Ovary (tissue), 9 donors: ENCODE results near the gene BMP8A. TPM values are rescaled to one million over a fixed set of nuclear protein-coding genes. Genes with fewer than 3 reads are reported as not detected.
"Not testable (repeated sequence)": the region's sequence is repeated elsewhere in the genome, so short reads cannot be mapped to it uniquely, and the experiment has no call there.

ENCODE experiments used
- DNase-seq, 5 donors: peaks; one replicate each; pipeline ENCODE4 v3.0.0-alpha.2; 2019 to 2020
- H3K27ac ChIP-seq, 2 donors: fragments of 200-600 bp; one replicate each; pipeline versions ENCODE4 v1.5.1 to v1.8.0; 2019 to 2022
- H3K27me3 ChIP-seq: fragments of 200-600 bp; one replicate; pipeline ENCODE4 v1.8.0; 2022
- H3K36me3 ChIP-seq: fragments of 200-600 bp; sonication (generic); one replicate; pipeline ENCODE4 v1.5.1; 2019
- H3K4me1 ChIP-seq: one replicate; pipeline ENCODE4 v1.8.1; 2013; ENCODE audit warnings: mild to moderate bottlenecking, moderate library complexity; ENCODE audit not compliant: insufficient read depth
- H3K4me3 ChIP-seq: fragments of 200-600 bp; sonication (generic); one replicate; pipeline ENCODE4 v1.5.1; 2017
- H3K9me3 ChIP-seq, 2 donors: fragments of 200-600 bp in 1 of 2; sonication (generic) in 1 of 2; one replicate each; pipeline versions ENCODE4 v1.5.1 to v1.8.1; 2013 to 2019; ENCODE audit warnings: mild to moderate bottlenecking in 1 of 2, moderate library complexity in 1 of 2
- CTCF ChIP-seq, 3 donors: fragments of 450-650 bp in 2 of 3; fragments of 200-600 bp in 1 of 3; IDR thresholded peaks; one replicate each; pipeline versions ENCODE4 v1.5.1 to v1.8.0; 2016 to 2022; ENCODE audit warnings: antibody characterized with exemption in 3 of 3, mild to moderate bottlenecking in 1 of 3
- EP300 ChIP-seq: sonication (generic); formaldehyde crosslinking; IDR thresholded peaks from one replicate; pipeline ENCODE4 v1.6.1; 2017; ENCODE audit warnings: antibody characterized with exemption
- POLR2A ChIP-seq: fragments of 450-650 bp; IDR thresholded peaks from one replicate; pipeline ENCODE4 v1.6.1; 2017; ENCODE audit warnings: antibody characterized with exemption, mild to moderate bottlenecking, moderate library complexity
- WGBS, 3 donors: extraction: QIAGEN DNeasy Blood & Tissue Kit in 1 of 3; methylation state at CpG; one replicate each; pipeline versions ENCODE4 v1.1.5 to v1.1.7; 2013 to 2017; 5-methylcytosine and 5-hydroxymethylcytosine counted together
- intact Hi-C, 4 donors: fragments of 100-400 bp; cut with DNase I; formaldehyde crosslinking; loops; one replicate each; pipeline versions ENCODE4 v1.11.0 to v1.15.1; 2022 to 2023
- polyA plus RNA-seq, 2 donors: library from polyadenylated mRNA; stranded (reverse); fragments of 200-250 nt in 1 of 2; fragments of 350-450 nt in 1 of 2; fragmentation: Illumina TruSeq in 1 of 2; extraction: RNeasy Lipid Tissue Mini Kit (QIAGEN cat#74804) in 1 of 2; gene quantifications; one replicate each; pipeline ENCODE4 v1.2.3, GENCODE V29; 2013 to 2014
- total RNA-seq, 7 donors: library from RNA; depleted of rRNA in 2 of 7; stranded (reverse); fragments of >200 nt in 2 of 7; fragmentation: NEBNext Ultra II Directional in 3 of 7; extraction: Animal tissue kit (Norgen Biotek cat#: 25700) in 3 of 7; gene quantifications; one replicate each; pipeline versions ENCODE4 v1.1.0 to v1.2.4, GENCODE V29; 2016 to 2023
- donor health status: DM: no; HTN: no; CAD: no; lungs with moderate emphysema.
- donor health status: DM: no; HTN: no; CAD: no.
- donor health status: Bipolar disorder and iron deficiency.
- donor health status: DM: yes; HTN: yes; CAD: no.
- donor health status: DM: no; HTN: no; CAD: no.
- donor health status: DM: yes; HTN: yes; CAD: no.

Gene BMP8A
- total and polyA plus RNA-seq, 9 donors = 1.2 to 11.0 (median 5.6) TPM; not detected in 1

- TF ChIP-seq CTCF (IDR thresholded peaks at IDR 0.05) (no peak), EP300 (no peak), POLR2A (no peak)
- Histone ChIP-seq H3K9me3 (no peaks in the 10 kb centered on the region), H3K4me3 (no peak overlapping the region), H3K27ac (no peak overlapping the region), H3K36me3 (no peaks in the 10 kb centered on the region), H3K27me3 (no peaks in the 10 kb centered on the region), H3K4me1 (peaks cover 20% of the 10 kb centered on the region)
- intact Hi-C loops = no loop called here
- no peak for DNase-seq
- 95% methylated on average over 5 of the region's 5 CpGs for WGBS, 3 donors
Measured at GRCh38 chr1:39488012-39488545, 3.4 kb upstream of the BMP8A start.

GRCh38 chr1:39488793-39489566 is 2.5 kb upstream of the BMP8A start:
- Histone ChIP-seq H3K36me3 (no peaks in the 10 kb centered on the region), H3K9me3 (no peaks in the 10 kb centered on the region), H3K4me3 (no peak overlapping the region), H3K4me1 (peaks cover 20% of the 10 kb centered on the region), H3K27me3 (no peaks in the 10 kb centered on the region), H3K27ac (peak overlapping the region in 1 of 2 donors; percentile 48)
- intact Hi-C loops = no loop called here
- DNase-seq = no peak
- TF ChIP-seq EP300 (no peak), CTCF (IDR thresholded peaks at IDR 0.05) (no peak), POLR2A (no peak)
- 24 to 42% (median 34%) methylated on average over 7 of the region's 7 CpGs for WGBS, 3 donors

GRCh38 chr1:39489567-39490239 is 1.7 kb upstream of the BMP8A start:
- intact Hi-C loops = no loop called here
- Histone ChIP-seq H3K9me3 (no peaks in the 10 kb centered on the region), H3K27me3 (no peaks in the 10 kb centered on the region), H3K4me3 (no peak overlapping the region), H3K4me1 (peaks cover 17% of the 10 kb centered on the region), H3K27ac (peak overlapping the region in 1 of 2 donors; percentile 48), H3K36me3 (no peaks in the 10 kb centered on the region)
- TF ChIP-seq EP300 (no peak), POLR2A (no peak), CTCF (IDR thresholded peaks at IDR 0.05) (no peak)
- no peak for DNase-seq
- WGBS, 3 donors = 49 to 60% (median 56%) methylated on average over 13 of the region's 13 CpGs

- TF ChIP-seq CTCF (IDR thresholded peaks at IDR 0.05) (no peak), POLR2A (no peak), EP300 (no peak)
Measured at GRCh38 chr1:39490596-39491145, 765 bp upstream of the BMP8A start.

GRCh38 chr1:39492118-39493042 is 944 bp downstream of the BMP8A start:
- H3K9me3 ChIP-seq, H3K36me3 ChIP-seq, H3K27ac ChIP-seq, DNase-seq, intact Hi-C loops, H3K27me3 ChIP-seq: not testable (repeated sequence)
- Histone ChIP-seq H3K4me1 (peaks cover 12% of the 10 kb centered on the region), H3K4me3 (peak overlapping the region; percentile 50)
- 17 to 46% (median 24%) methylated on average over 27 to 67 of the region's 67 CpGs for WGBS, 3 donors

More at GRCh38 chr1:39490596-39491145, 765 bp upstream of the BMP8A start:
- DNase-seq = peak in 2 of 5 donors; percentile 40 to 58
- Histone ChIP-seq H3K27ac (peak overlapping the region in 1 of 2 donors; percentile 26), H3K9me3 (no peaks in the 10 kb centered on the region), H3K27me3 (no peaks in the 10 kb centered on the region), H3K4me1 (peaks cover 10% of the 10 kb centered on the region), H3K36me3 (no peaks in the 10 kb centered on the region), H3K4me3 (peak overlapping the region; percentile 50)
- WGBS, 3 donors = 13 to 22% (median 15%) methylated on average over 30 to 32 of the region's 32 CpGs
- intact Hi-C loops = no loop called here

- H3K4me3 ChIP-seq, H3K27ac ChIP-seq, H3K36me3 ChIP-seq, H3K9me3 ChIP-seq, DNase-seq, H3K27me3 ChIP-seq, intact Hi-C loops: not testable (repeated sequence)
- peaks cover 14% of the 10 kb centered on the region for H3K4me1 ChIP-seq
- 88 to 93% (median 89%) methylated on average over 13 of the region's 13 CpGs for WGBS, 3 donors
Measured at GRCh38 chr1:39493043-39493810, 1.8 kb downstream of the BMP8A start.
